ENCODE data around the gene VPS13D. TPM values are rescaled to one million over a fixed set of nuclear protein-coding genes. Genes with fewer than 3 reads are reported as not detected.
"Not testable (repeated sequence)": the region's sequence is repeated elsewhere in the genome, so short reads cannot be mapped to it uniquely, and the experiment has no call there.

The VPS13D gene
- polyA plus RNA-seq, 3 donors: 26.8 to 31.3 (median 27.1) TPM

GRCh38 chr1:12469990-12470389 lies 240.2 kb downstream of the VPS13D start:
- no peak for DNase-seq

GRCh38 chr1:12470916-12471315 lies 241.1 kb downstream of the VPS13D start:
- not testable (repeated sequence) for DNase-seq

DNA sequence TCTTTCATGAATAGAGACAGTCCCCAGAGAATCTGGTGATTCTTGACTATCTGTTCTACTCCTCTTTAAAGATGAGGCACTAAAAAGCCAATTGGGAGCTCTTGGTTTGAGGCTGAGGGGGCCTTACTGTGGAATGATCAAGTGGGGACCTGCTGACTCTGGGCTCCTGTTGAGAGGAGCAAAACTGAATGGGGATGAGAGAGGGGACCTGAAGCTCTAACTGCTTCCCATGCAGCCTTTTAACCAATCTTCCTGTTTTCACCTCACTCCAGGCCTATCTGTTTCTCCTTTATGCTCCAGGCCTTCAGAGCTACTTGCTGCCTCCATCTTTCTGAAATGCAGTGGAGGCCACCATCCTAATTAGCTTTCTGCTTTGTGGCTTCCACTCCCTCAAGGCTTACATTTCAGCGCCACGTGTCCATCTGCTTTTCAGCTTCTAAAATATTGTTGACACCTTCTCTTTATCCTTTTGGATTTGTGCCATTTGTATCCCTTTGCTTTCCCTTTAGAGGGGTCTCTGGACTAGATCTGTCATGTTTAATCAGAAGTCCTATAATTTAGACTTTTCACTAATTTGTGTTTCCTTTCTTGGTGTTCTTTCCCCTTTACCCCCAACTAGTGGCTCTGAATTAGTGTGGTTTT lies 242.4 kb downstream of the VPS13D start:
- DNase-seq: no peak

DNA sequence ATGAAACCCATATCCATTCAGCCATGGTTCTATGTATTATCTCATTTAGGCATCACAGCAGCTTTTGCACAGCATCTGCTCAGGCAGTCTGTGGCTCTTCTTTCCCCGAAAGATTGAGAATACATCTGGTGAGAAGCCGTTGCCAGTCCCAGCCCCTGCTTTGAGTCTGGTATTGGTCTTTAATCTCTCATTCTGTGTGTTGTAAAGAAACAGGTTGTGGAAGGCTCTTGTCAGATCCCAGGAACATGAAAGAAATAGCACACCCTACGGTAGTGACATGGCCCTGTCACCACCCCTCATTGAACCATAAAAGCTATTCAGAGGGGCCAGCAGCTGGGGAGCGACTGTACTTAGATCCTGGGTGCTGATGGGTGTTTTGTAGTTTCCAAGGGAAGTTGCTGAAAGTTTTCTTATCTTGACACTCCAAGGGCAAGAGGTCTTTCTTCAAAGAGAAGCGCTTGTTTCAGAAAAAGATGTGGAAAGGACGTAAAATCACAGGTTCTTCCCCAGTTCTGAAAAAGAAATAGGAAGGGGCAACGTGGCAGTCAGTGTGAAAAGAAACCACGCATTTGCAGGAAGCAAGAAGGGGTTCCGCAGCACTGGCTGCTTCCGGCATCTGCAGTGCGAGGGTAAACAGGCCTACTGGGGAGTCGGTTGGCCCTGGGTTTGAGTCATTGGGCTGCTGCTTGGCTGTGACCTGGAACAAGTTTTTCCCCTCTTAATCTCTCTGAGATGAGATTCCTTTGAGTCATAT lies 243.1 kb downstream of the VPS13D start:
- DNase-seq: no peak

GRCh38 chr1:12473596-12474362 lies 243.9 kb downstream of the VPS13D start:
- DNase-seq: peak; percentile 57

- DNase-seq: no peak
Observed at GRCh38 chr1:12475101-12475500, 245.3 kb downstream of the VPS13D start.

DNA sequence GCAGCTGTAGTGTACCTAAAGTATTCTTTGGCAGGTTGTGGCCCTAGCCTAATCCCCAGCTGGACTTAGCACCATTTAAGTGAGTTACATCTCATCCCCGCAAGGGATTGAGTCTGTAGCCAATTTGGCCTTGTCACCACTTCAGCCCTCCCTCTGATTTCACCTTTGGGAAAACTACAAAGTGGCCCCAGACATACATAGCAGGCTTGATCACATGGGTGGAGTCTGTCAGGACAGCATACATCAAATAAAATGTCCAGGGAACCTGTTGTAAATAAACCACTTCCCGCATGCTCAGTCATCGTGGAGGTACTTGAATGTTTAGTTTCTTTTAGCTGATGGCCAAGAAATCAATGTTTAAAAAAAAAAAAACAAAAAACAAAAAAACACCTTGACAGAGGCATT lies 245.7 kb downstream of the VPS13D start:
- DNase-seq: no peak

- no peak for DNase-seq
Observed at GRCh38 chr1:12475947-12476346, 246.1 kb downstream of the VPS13D start.

GRCh38 chr1:12477314-12477713 lies 247.5 kb downstream of the VPS13D start:
- no peak for DNase-seq

- DNase-seq: peak; percentile 98
Observed at GRCh38 chr1:12477936-12478611, 248.2 kb downstream of the VPS13D start.

- DNase-seq: no peak
Observed at GRCh38 chr1:12478612-12478985, 248.8 kb downstream of the VPS13D start.

DNA sequence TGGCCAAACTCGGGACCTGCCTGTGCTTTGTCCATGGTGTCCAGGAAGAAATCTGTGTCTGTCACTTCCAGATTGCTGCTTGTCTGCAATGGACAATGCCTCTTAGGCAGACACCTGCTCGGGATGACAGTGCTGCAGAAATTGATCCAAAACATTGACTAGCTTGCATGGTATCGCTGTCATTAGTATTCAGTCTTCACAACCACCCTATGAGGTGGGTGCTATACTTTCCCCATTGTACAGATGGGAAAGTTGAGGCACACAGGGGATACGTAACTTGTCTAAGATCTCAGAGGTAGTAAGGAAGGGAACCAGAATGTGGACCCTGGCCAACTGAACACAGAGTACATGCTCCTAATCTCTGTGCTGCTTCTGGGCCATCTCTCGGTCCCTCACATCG lies 249.5 kb downstream of the VPS13D start:
- DNase-seq: no peak

DNA sequence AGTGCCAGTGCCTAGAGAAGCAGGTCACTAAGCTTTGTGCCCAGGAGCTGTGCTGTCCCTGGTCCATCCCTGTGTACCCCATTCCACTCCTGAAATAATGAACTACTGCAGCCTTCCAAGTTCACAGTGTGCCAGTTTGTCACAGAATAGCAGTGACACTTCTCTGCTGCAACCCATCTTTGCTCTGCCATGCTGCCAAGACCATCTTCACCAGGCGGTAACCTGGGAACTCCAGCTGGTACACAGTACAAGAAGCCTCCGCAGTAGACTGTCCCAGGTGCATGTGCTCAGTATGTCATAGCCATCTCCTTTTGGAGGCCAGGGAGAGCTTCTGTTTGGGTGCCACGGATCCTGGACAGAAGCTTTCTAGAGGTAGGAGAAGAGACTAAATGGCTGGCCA lies 250.2 kb downstream of the VPS13D start:
- no peak for DNase-seq

- DNase-seq: no peak
Observed at GRCh38 chr1:12480748-12481362, 251.0 kb downstream of the VPS13D start.

DNA sequence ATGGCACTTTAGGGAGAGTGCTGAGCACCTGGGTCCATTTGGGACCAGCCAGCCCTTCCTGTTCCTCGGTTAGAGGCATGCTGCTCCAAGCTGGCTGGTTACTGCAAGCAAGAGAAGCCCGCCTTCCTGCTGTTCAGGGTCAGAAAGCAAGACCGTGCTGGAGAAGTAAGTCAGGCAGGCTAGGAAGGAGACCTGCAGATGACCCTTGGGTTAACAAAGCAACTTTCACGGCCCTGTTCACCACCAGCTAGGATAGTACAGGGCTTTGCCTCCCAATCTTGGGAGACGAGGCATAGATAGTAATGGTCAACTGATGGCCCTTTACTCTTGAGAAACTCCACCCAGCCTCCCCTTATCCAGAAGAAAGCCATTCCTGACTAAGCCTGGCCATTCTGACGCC lies 252.1 kb downstream of the VPS13D start:
- DNase-seq: no peak

GRCh38 chr1:12482988-12483387 lies 253.2 kb downstream of the VPS13D start:
- DNase-seq: no peak

GRCh38 chr1:12485231-12486058 lies 255.6 kb downstream of the VPS13D start:
- no peak for DNase-seq

- DNase-seq: no peak
Observed at GRCh38 chr1:12486059-12486341, 256.2 kb downstream of the VPS13D start.

DNA sequence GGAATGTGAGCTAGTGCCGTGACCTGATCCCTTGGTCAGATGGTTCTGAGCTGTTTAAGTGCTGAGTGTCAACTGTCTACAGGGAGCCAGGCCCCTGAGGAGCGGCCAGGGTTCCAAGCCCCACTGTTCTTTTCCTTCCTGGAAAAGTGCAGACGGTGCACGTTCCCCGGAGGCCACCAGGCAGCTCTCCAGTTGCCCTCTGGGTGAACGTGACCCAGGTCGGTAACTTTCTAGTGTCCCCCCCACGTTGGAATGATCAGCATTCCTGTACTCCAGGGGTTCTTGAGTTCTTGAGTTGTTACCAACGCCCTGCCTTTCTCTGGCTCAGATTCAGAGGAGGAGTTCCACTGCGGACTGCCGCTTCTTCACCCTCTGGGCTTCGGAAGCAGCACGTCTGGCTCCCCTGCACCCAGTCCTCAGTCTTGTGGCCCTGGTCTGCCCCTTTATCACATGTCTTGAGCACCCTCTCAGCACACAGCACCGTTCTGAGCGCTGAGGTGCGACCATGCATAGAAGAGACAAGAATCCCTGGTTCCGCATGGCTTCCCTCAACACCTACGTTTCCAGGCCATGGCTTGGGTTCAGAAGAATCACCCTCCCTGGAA lies 256.7 kb downstream of the VPS13D start:
- DNase-seq: no peak

DNA sequence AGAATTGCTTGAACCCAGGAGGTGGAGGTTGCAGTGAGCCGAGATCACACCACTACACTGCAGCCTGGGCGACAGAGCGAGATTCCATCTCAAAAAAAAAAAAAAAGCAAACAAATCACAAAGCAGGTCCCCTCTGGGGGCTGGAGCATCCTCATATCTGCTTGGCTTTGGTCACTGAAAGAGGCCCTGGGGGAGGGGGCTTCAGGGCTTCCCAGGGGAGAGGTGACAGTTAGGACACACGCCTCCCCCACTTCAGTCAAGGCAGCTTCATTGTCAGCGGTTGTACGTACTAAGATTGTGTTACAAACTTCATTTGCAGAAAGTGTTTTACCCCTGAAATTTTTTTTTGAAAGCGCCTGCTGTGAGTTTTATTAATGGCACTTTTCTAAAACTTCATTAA lies 257.7 kb downstream of the VPS13D start:
- no peak for DNase-seq

Data from renal pelvis (tissue), 4 donors.